GM12872 (cell line): ENCODE results near the gene SLC13A4.

ENCODE experiments used
- TF ChIP-seq, protein P1 (sequence below): IDR thresholded peaks from 3 replicates; pipeline ENCODE4 v1.5.1; 2011; ENCODE audit warnings: low read depth, mild to moderate bottlenecking, low read length, moderate library complexity; ENCODE audit not compliant: insufficient read depth

The SLC13A4 gene

DNA sequence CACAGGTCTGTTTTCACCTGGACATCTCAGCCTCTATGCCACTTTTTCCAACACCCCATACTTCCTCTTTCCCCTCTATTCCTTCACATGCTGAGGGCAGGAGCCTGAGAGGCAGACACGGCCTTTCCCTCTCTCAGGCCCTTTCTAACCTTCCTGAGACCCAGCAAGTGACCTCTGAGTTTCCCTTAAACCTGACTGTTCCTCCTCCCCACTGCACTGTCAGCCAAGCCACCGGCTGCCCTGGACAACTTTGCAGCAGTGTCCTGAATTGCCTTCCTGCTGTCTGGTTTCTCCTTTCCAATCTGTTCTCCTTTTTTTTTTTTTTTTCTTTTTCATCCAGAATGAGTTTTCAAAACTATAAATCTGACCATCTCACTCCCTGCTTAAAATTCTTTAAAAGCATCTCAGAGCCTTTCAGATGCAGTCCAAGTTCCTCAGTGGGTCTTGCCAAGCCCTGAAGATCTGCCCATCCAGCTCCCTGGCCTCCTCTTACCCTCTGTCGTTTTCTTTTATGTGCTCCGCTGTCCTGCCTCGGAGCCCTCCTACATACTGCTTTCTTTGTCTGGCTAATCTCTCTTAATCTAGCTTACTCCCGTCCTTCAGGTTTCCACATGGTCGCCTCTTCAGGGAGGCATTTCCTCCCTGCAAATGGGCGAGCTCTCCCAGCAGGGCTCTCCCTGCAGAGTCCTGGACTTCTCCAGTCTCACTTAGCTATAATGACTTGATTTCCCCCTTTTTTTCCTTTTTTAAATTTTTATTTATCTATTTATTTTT, 30.5 kb downstream of the SLC13A4 start:
- TF ChIP-seq, protein P1, sequence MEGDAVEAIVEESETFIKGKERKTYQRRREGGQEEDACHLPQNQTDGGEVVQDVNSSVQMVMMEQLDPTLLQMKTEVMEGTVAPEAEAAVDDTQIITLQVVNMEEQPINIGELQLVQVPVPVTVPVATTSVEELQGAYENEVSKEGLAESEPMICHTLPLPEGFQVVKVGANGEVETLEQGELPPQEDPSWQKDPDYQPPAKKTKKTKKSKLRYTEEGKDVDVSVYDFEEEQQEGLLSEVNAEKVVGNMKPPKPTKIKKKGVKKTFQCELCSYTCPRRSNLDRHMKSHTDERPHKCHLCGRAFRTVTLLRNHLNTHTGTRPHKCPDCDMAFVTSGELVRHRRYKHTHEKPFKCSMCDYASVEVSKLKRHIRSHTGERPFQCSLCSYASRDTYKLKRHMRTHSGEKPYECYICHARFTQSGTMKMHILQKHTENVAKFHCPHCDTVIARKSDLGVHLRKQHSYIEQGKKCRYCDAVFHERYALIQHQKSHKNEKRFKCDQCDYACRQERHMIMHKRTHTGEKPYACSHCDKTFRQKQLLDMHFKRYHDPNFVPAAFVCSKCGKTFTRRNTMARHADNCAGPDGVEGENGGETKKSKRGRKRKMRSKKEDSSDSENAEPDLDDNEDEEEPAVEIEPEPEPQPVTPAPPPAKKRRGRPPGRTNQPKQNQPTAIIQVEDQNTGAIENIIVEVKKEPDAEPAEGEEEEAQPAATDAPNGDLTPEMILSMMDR: no peak

DNA sequence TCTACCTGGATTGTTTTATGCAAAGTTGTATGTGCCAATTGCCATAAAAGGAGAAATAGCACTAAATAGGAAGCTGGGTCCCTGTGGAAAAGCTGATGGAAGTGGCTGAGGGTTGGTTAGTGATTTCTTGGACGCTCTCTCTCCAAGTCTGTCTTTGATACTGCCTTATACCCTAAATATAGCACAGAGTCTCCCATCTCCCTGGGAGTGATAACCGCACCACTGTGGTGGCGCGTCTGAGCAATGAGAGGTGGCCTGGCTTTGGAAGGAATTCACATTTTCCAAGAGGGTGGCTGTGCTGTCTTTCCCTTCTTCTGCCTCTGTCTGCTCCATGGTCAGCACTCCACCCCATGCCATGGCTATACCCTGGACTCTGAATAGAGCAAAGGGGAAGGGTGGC, 34.4 kb downstream of the SLC13A4 start:
- TF ChIP-seq, protein P1: no peak

DNA sequence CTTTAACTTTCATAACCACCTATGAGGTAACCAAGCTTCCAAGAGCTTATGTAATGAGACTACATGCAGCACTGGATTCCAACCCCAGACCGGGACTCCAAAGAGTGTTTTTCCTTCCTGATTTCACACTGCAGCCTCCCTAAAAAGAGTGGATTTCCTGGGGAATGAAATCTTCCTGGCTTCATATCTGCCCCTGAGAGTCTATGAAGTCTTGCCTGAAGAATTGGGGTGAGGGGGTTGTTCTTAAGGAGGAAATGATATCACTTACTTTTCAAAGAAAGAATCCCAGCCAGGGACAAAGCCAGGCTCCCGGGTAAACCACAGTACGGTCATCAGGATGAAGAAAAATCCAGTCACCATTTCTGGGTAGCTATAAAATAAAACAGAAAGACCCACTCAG, 35.9 kb downstream of the SLC13A4 start:
- TF ChIP-seq, protein P1: no peak

DNA sequence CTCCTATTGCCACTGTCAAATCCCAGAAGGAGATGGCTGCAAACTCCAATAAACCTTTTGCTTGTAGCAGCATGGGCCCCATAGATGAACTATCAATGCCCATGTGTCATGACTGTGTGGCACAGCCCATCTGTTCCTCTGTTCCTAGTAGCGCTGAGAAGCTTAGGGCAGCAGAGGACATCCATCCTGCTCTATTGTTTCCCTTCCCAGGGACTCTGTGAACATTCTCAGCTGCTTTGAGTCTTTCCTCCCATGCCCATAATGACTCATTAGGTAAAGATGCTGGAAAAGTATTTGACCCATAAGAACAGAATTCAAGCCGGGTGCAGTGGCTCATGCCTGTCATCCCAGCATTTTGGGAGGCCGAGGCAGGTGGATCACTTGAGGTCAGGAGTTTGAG, 37.4 kb downstream of the SLC13A4 start:
- TF ChIP-seq, protein P1: no peak

DNA sequence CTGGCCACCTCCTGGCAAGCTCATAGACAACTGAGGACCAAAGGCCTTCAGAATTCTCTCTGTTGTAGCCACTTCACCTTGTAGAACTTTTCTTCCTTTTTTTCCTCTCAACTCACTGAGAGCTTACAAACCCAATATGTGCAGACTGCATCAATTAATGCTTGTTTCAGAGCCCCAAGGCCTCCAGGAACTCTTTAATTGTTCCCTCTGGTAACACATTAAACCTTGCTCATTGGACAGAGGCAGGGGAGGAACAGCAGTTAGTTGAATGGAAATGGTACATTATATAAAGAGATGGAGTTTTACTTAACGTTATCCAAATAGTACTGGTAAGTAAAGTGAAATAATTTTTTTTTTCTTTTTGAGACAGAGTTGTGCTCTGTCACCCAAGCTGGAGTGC, 40.5 kb downstream of the SLC13A4 start:
- TF ChIP-seq, protein P1: no peak

DNA sequence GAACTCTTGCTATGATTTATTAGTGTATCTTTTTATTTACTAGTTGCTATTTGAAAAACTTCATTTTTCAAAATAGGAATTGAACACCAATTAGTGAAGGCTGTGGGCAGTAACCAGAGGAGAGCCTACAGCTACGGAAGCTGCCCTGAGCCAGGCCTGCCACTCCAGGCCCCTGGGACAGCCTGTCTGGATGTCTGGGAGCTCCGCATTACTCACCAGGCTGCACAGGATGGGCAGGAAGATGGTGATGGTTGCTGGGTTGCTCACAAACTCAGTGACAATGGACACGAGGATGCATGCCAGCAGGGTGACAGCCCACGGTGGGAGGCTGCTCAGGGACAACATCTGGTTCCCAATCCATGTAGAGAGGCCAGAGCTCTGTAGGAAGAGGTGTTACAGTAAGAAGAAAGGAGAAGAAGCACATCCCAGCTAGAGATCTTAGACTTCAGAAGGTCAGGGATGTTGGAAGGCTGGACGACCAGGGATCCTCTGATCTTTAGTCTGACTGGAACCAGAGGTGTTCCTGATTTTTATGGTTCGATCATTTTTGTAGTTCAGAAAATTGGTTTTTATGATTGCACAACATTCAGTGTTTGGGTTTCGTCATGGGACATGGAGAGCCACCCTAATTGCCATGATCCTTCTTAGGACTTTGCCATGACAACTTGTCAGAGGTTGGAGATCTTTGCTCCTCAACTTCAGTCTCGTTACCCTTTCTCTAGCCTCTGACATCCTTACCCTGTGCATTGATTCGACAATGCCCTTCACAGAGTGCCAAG, 42.5 kb downstream of the SLC13A4 start:
- TF ChIP-seq, protein P1: no peak

DNA sequence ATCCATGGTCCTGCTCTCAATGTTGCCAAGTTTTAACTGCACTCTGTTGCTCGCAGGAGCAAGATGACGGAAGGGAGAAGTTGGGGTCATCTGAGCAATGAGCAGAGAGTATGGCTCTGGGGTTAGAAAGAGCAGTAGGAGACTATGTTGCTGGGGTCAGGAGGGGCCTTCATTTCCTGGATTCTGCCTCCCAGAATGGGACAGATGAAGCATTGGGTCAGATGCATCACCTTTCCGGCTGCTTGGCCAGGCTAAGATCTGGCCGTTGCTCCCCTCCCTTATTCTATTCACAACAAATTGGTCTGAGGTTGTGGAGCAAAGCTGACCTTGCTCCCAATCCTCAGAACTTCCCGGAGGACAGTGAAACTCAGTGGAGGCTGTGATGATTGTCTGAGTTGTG, 43.3 kb downstream of the SLC13A4 start:
- TF ChIP-seq, protein P1: no peak
